Measurements from ENCODE around the gene COL17A1.

Gene COL17A1

DNA sequence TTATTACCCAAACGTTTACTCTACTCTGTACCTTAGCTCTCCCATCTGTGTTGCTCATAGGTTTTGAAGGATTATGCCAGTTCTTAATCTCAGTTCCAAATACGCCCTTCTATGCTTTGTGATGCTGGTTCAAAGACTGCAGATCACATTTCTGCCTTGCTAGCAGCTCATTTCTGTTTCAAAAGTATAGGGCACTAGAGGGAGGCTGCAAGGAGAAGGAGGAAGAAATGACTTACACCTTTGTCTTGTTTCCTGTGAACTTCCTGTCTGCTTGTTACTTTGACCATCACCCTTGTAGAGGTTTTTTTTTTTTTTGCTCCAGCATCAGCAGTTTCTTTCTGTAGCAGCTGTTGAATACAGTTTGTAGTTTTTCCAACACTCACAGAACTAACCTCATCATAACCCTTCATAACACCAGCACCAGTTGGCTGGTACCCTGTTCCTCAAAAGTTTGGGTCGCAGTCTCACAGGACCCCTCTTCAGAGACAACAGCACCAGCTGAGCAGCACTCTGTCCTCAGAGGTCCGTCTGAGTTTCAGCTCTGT is 102.2 kb downstream of the COL17A1 start:
- DNase-seq (ENCODE audit: insufficient read length, low spot score): no peak
- TF ChIP-seq, protein P1, sequence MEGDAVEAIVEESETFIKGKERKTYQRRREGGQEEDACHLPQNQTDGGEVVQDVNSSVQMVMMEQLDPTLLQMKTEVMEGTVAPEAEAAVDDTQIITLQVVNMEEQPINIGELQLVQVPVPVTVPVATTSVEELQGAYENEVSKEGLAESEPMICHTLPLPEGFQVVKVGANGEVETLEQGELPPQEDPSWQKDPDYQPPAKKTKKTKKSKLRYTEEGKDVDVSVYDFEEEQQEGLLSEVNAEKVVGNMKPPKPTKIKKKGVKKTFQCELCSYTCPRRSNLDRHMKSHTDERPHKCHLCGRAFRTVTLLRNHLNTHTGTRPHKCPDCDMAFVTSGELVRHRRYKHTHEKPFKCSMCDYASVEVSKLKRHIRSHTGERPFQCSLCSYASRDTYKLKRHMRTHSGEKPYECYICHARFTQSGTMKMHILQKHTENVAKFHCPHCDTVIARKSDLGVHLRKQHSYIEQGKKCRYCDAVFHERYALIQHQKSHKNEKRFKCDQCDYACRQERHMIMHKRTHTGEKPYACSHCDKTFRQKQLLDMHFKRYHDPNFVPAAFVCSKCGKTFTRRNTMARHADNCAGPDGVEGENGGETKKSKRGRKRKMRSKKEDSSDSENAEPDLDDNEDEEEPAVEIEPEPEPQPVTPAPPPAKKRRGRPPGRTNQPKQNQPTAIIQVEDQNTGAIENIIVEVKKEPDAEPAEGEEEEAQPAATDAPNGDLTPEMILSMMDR (IDR thresholded peaks at IDR 0.05; ENCODE audit: insufficient read depth, missing control alignments): no peak
- no peak for FAIRE-seq

DNA sequence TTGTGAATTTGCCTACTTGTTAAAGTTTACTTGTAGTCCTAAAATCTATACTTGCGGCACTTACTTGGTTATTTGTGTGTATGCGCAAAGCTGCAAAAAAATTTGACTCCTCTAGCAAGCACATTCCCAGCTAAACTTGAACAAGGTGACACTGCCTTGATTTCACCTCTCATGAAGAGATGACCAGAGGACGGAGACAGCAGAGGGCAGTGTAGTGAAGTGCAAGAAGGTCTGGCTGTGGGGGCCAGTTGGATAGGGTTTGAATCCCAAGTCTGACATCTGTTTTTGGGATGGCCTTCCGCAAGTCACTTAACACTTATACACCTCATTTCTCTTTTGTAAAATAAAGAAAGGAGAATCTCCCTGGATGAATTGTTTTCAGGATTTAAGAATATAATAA is 103.0 kb downstream of the COL17A1 start:
- DNase-seq (ENCODE audit: insufficient read length, low spot score): no peak
- no peak for FAIRE-seq

More for the DNA sequence above, 103.0 kb downstream of the COL17A1 start:
- TF ChIP-seq, protein P1 (IDR thresholded peaks at IDR 0.05; ENCODE audit: insufficient read depth, missing control alignments): peak; percentile 53
